ENCODE data around the gene PTCD3.

GRCh38 chr2:86123328-86123925, 17.4 kb downstream of the PTCD3 start:
- TF ChIP-seq CTCF (IDR thresholded peaks at IDR 0.05; ENCODE audit: insufficient read depth, low read length) (no peak), POLR2AphosphoS5 (IDR thresholded peaks at IDR 0.05; ENCODE audit: low read depth) (no peak), GABPA (IDR thresholded peaks at IDR 0.05; ENCODE audit: low read depth) (no peak), SPI1 (IDR thresholded peaks at IDR 0.05; ENCODE audit: borderline replicate concordance, low read depth) (no peak)
- TF ChIP-seq, protein P1, sequence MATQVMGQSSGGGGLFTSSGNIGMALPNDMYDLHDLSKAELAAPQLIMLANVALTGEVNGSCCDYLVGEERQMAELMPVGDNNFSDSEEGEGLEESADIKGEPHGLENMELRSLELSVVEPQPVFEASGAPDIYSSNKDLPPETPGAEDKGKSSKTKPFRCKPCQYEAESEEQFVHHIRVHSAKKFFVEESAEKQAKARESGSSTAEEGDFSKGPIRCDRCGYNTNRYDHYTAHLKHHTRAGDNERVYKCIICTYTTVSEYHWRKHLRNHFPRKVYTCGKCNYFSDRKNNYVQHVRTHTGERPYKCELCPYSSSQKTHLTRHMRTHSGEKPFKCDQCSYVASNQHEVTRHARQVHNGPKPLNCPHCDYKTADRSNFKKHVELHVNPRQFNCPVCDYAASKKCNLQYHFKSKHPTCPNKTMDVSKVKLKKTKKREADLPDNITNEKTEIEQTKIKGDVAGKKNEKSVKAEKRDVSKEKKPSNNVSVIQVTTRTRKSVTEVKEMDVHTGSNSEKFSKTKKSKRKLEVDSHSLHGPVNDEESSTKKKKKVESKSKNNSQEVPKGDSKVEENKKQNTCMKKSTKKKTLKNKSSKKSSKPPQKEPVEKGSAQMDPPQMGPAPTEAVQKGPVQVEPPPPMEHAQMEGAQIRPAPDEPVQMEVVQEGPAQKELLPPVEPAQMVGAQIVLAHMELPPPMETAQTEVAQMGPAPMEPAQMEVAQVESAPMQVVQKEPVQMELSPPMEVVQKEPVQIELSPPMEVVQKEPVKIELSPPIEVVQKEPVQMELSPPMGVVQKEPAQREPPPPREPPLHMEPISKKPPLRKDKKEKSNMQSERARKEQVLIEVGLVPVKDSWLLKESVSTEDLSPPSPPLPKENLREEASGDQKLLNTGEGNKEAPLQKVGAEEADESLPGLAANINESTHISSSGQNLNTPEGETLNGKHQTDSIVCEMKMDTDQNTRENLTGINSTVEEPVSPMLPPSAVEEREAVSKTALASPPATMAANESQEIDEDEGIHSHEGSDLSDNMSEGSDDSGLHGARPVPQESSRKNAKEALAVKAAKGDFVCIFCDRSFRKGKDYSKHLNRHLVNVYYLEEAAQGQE (IDR thresholded peaks at IDR 0.05; ENCODE audit: insufficient replicate concordance, low read depth), result no peak

Data from HL-60 (cell line).